Islet of Langerhans (tissue), 1 donor: ENCODE results near the gene TRAP1.

Experiments
- FAIRE-seq: peaks from one replicate; lab custom pipeline; 2011; peaks lifted over from hg19 to GRCh38; lab: Jason Lieb, UNC

The TRAP1 gene

GRCh38 chr16:3713587-3714242, 3.6 kb downstream of the TRAP1 start:
- no peak for FAIRE-seq

GRCh38 chr16:3712861-3713372, 4.4 kb downstream of the TRAP1 start:
- no peak for FAIRE-seq

GRCh38 chr16:3706253-3707012, 10.9 kb downstream of the TRAP1 start:
- FAIRE-seq, result no peak

GRCh38 chr16:3702082-3702481, 15.2 kb downstream of the TRAP1 start:
- FAIRE-seq, result no peak

GRCh38 chr16:3701531-3701930, 15.8 kb downstream of the TRAP1 start:
- no peak for FAIRE-seq

GRCh38 chr16:3698941-3699340, 18.4 kb downstream of the TRAP1 start:
- FAIRE-seq, result no peak

GRCh38 chr16:3696425-3697218, 20.7 kb downstream of the TRAP1 start:
- no peak for FAIRE-seq

- FAIRE-seq, result no peak
Observed at GRCh38 chr16:3695610-3696369, 21.5 kb downstream of the TRAP1 start.

GRCh38 chr16:3694051-3694450, 23.3 kb downstream of the TRAP1 start:
- no peak for FAIRE-seq

GRCh38 chr16:3691761-3692160, 25.6 kb downstream of the TRAP1 start:
- FAIRE-seq, result no peak

- no peak for FAIRE-seq
Observed at GRCh38 chr16:3690980-3691720, 26.2 kb downstream of the TRAP1 start.

GRCh38 chr16:3690470-3690928, 26.8 kb downstream of the TRAP1 start:
- FAIRE-seq, result no peak

GRCh38 chr16:3689731-3690130, 27.6 kb downstream of the TRAP1 start:
- FAIRE-seq, result no peak

- no peak for FAIRE-seq
Observed at GRCh38 chr16:3687792-3688191, 29.5 kb downstream of the TRAP1 start.

- no peak for FAIRE-seq
Observed at GRCh38 chr16:3687021-3687420, 30.3 kb downstream of the TRAP1 start.

GRCh38 chr16:3681206-3681605, 36.1 kb downstream of the TRAP1 start:
- FAIRE-seq, result no peak

- no peak for FAIRE-seq
Observed at GRCh38 chr16:3677994-3678393, 39.3 kb downstream of the TRAP1 start.

- no peak for FAIRE-seq
Observed at GRCh38 chr16:3675601-3676130, 41.7 kb downstream of the TRAP1 start.

- FAIRE-seq, result no peak
Observed at GRCh38 chr16:3674513-3675295, 42.6 kb downstream of the TRAP1 start.

- no peak for FAIRE-seq
Observed at GRCh38 chr16:3673676-3674377, 43.5 kb downstream of the TRAP1 start.
